Stromal cell of bone marrow (primary cell): ENCODE measurements around the gene TXNDC12.
"Not testable (repeated sequence)": the region's sequence is repeated elsewhere in the genome, so short reads cannot be mapped to it uniquely, and the experiment has no call there.

ENCODE experiments used
- DNase-seq: peaks from one replicate; pipeline ENCODE4 v3.0.0-alpha.2; 2012; ENCODE audit warnings: low read depth

TXNDC12 gene

DNA sequence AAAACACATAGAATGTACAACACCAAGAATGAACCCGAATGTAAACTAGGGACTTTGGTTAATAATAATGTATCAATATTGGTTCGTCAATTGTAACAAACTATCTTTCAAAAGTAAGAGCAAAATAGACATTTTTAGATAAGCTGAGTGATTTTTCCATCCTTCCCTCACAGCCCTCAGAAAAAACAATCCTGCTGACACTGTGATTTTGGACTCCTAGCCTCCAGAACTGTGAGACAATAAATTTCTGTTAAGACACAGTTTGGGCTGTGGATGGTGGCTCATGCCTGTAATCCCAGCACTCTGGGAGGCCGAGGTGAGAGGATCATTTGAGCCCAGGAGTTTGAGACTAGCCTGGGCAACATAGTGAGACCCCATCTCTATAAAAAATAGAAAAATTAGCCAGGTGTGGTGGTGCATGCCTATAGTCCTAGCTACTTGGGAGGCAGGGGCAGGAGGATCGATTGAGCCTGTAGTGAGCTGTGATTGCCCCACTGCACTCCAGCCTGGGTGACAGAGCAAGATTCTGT is 9.3 kb downstream of the TXNDC12 start:
- DNase-seq = not testable (repeated sequence)

- no peak for DNase-seq
These were observed 9.8 kb downstream of the TXNDC12 start for GRCh38 chr1:52045236-52045635.

- no peak for DNase-seq
These were observed 13.3 kb downstream of the TXNDC12 start for GRCh38 chr1:52041551-52042185.

DNA sequence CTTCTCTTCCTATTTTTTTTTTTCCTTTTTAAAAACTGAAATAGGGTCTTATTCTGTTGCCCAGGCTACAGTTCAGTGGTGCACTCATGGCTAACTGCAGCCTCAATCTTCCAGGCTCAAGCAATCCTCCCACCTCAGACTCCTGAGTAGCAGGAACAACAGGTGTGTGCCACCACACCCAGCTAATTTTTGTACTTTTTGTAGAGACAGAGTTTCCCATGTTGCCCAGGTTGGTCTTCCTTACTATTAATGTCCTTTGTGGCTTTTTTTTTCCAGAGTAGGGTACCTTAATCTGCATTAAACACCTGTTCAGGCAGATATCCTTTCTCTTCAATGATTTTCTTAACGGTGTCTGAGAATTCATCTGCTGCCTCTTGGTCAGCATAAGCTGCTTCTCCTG is 17.1 kb downstream of the TXNDC12 start:
- no peak for DNase-seq

GRCh38 chr1:52037402-52037814 is 17.6 kb downstream of the TXNDC12 start:
- DNase-seq = no peak

DNA sequence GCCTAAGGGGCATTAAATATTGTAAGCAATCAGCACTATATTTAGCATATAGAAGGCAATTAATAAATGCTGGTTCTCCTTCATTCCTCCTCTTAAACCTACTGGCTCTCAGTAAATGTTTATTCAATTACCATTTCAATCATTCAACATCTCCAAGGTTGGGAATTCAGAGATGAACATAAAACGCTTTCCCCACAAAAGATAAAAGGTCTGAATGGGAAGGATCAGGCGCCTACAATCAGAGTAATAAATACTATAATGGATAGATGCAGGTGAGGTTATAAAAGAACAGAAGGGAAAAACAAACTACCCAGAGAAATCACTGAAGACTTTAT is 21.0 kb downstream of the TXNDC12 start:
- DNase-seq = no peak

DNA sequence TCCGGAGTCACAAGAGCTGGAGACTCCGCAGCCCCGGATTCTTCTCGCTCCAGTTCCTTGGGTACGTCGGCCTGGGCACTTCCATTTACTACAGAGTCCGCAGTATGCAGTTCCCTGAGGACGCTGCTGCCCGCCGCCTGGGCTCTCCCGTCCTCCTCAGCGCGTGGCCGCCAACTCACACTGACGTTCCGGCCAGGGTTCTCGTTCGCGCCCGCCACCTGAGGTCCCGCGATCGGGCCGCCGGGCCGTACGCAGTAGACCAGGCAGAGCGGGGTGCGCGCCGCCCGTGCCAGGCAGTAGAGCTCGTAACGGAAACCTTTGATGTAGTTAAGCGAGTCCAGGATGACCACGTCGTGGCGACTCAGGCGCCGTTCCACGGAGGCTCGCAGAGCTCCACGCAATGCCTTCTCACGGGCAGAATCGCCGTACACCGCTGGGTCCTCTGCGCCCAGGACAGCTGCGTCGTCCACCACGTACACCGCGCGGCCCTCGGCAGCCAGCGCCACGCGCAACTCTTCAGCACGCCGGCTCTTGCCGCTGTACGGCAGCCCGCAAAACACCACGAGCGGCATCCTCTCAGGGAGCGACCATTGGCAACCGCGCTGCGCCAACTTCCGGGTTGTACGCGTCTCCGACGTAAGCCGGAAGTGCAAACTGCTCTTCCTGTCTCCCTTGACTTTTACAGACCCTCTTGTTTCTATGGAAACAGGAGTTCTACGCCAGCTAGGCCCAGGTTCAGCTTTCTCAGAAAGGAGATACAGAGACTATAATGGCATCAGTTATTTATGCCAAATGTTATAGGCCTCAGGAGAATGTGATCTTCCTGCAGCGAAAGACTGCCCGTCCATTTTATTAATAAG is 21.6 kb downstream of the TXNDC12 start, which contains the start of gene KTI12:
KTI12 (minus strand) TSS at position 621 of the 860 bp plus-strand sequence; CDS start at position 572, 49 bp downstream.
- DNase-seq = peak; percentile 81

- DNase-seq = peak; percentile 61
These were observed 22.2 kb downstream of the TXNDC12 start for GRCh38 chr1:52032785-52033131.

DNA sequence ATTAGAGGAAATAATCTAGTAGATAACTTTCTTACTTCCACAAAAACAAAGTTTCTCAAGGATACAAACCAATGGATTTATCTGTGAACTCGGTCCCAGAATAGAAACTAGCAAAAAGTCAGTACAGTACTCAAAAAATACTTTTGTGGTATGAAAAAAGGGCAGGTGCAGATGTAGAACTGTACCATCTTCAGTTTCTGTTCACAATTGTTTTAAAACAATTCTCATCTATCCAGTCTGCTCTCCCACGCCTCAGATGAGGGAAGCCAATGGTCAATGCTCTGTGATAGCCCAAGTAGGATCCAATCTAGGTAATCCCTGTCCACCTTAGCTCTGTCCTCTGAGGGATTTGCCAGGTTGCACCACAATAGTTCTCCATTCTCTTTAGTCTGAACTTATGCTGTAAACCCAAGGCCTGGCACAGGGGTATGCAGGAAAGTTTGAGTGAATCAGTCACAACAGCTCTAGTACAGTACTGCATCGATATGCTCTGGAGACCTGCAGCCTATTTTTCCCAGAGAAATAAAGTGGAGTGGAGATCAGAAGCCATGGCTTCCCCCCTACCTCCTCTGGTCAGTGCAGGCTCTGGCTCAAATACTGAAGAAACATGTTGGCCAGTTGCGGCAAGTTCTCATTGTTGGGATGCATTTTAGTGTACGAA is 22.7 kb downstream of the TXNDC12 start:
- no peak for DNase-seq

- not testable (repeated sequence) for DNase-seq
These were observed 26.2 kb downstream of the TXNDC12 start for GRCh38 chr1:52028839-52029238.

DNA sequence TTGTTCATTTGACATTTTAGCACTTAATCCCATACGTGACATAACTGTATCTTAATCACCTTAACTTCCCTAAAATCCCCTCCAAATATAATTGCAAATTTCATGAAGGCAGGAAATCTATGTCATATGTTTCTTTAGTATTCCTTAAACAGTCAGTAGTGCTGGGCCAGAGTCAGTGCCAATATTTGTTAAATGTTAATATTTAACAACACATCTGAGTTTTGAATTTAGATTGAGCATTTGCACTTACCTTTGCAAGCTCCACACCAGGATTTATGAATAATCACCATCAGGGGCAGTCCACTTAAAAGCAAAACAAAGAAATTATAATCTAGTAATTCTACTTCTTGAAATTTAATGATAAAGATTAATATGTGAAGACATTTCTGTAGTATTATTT is 26.7 kb downstream of the TXNDC12 start:
- DNase-seq = no peak

DNA sequence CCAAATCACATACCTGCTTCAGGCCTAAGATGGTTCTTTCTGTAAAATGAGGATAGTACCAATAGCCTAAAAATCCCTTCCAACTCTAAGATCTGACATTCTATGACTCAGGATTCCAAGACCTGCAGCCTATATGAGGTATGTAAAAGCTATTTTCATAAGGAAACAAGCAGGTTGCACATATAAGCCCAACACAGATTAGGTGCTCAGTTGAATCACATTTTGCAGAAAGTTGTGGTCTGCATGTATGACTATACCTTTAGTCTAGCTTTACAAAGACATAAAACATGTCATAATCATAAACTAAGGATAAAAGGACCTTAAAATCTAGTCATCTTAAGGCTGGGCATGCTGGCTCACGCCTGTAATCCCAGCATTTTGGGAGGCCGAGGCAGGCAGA is 28.7 kb downstream of the TXNDC12 start:
- DNase-seq = no peak

DNA sequence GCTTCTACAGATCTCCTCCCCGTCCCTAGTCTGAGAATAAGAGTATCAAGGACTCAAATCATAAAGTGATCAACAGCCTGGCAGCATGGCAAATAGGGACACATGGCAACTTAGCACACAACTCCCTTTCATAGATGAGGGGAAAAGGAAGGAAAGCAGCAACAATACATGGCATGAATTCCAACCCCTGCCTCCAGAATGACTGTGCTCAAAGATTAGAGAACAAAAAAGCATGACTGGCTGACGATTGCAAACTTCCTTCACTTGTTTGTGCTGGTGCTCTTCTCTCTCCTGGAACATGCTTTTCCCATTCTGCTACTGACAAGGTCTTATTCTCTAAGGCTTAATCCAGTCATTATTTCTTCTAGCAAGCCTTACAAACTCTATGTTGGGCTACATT is 32.9 kb downstream of the TXNDC12 start:
- DNase-seq = no peak

- DNase-seq = no peak
These were observed 46.8 kb downstream of the TXNDC12 start for GRCh38 chr1:52008071-52008809.

DNA sequence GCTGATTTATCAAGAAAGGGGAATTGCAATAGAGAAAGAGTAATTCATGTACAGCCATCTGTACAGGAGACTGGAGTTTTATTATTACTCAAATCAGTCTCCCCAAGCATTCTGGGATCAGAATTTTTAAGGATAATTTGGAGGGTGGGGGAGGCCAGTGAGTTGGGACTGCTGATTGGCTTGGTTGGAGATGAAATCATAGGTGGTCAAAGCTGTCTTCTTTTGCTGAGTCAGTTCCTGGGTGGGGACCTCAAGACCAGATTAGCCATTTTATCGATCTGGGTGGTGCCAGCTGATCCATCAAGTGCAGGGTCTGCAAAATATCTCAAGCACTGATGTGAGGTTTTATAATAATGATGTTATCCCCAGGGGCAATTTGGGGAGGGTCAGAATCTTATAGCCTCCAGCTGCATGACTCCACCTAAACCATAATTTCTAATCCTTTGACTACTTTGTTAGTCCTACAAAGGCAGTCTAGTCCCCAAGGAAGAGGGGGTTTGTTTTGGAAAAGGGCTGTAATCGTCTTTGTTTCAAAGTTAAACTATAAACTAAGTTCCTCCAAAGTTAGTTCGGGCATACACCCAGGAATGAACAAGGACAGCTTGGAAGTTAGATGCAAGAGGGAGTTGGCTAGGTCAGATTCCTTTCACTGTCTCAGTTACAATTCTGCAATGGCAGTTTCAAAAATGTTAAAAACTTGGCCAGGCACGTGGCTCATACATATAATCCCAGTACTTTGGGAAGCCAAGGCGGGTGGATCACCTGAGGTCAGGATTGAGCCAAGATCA is 47.6 kb downstream of the TXNDC12 start:
- peak; percentile 33 for DNase-seq

- DNase-seq = not testable (repeated sequence)
These were observed 48.9 kb downstream of the TXNDC12 start for GRCh38 chr1:52006081-52006553.

DNA sequence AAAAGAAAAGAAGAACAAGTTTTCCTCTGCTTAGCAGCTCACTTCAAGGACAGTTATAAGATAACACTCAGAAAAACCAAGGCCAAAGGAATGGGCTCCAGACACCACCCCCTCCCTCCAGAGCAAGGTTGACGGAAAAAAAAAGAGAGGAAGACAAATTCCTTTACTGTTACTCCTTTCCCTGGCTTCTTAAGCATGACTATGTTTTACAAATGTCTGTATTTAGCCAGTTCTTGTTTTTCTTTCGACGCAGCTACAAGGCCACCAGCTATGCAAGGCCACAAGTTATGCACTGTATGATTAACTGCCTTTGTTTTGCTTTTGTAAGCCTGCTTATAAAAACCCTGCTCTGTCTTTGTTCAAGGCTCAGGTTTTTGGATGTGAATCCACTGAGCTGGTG is 49.4 kb downstream of the TXNDC12 start:
- peak; percentile 65 for DNase-seq

DNA sequence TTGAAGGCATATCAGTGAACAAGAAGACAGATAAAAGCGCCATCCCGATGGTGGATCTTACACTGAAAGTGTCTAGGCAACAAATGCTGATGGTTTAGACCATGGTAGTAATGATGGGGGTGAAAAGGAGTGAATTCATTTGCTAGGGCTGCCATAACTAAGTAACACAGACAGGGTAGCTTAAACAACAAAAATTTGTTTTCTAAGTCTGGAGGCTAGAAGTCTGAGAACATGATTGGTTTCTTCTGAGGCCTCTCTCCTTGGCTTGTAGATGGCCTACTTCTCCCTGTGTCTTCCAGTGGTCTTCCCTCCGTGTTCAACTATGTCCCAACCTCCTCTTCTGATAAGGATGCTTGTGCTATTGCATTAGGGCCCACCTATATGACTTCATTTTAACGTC is 51.1 kb downstream of the TXNDC12 start:
- DNase-seq = no peak

- DNase-seq = peak; percentile 78
These were observed 52.7 kb downstream of the TXNDC12 start for GRCh38 chr1:52002038-52002917.

GRCh38 chr1:51998701-51999100 is 56.3 kb downstream of the TXNDC12 start:
- no peak for DNase-seq
